Medulla oblongata (tissue), 1 donor: ENCODE data around the gene PKP4.

Experiments
- DNase-seq: peaks from one replicate; pipeline ENCODE4 v3.0.0-alpha.2; 2015; ENCODE audit errors: extremely low spot score

The PKP4 gene

GRCh38 chr2:158499383-158499782 is 42.6 kb downstream of the PKP4 start:
- no peak for DNase-seq

- DNase-seq: no peak
Measured at GRCh38 chr2:158500333-158500732, 43.6 kb downstream of the PKP4 start.

- DNase-seq: peak; percentile 80
Measured at GRCh38 chr2:158501301-158501700, 44.5 kb downstream of the PKP4 start.

GRCh38 chr2:158502974-158503373 is 46.2 kb downstream of the PKP4 start:
- no peak for DNase-seq

GRCh38 chr2:158504088-158504487 is 47.3 kb downstream of the PKP4 start:
- DNase-seq: no peak

- DNase-seq: no peak
Measured at GRCh38 chr2:158505448-158505934, 48.7 kb downstream of the PKP4 start.

- DNase-seq: no peak
Measured at GRCh38 chr2:158507141-158507540, 50.4 kb downstream of the PKP4 start.

GRCh38 chr2:158507679-158508078 is 50.9 kb downstream of the PKP4 start:
- DNase-seq: no peak

- DNase-seq: no peak
Measured at GRCh38 chr2:158509928-158510797, 53.4 kb downstream of the PKP4 start.

- DNase-seq: no peak
Measured at GRCh38 chr2:158510887-158511286, 54.1 kb downstream of the PKP4 start.

GRCh38 chr2:158511706-158512105 is 55.0 kb downstream of the PKP4 start:
- no peak for DNase-seq

GRCh38 chr2:158512323-158512722 is 55.6 kb downstream of the PKP4 start:
- no peak for DNase-seq

GRCh38 chr2:158513841-158514240 is 57.1 kb downstream of the PKP4 start:
- no peak for DNase-seq

GRCh38 chr2:158518084-158518483 is 61.3 kb downstream of the PKP4 start:
- DNase-seq: no peak

GRCh38 chr2:158519481-158519880 is 62.7 kb downstream of the PKP4 start:
- DNase-seq: no peak

- no peak for DNase-seq
Measured at GRCh38 chr2:158529379-158530259, 72.9 kb downstream of the PKP4 start.

- no peak for DNase-seq
Measured at GRCh38 chr2:158530829-158531228, 74.1 kb downstream of the PKP4 start.

- DNase-seq: no peak
Measured at GRCh38 chr2:158533009-158533408, 76.3 kb downstream of the PKP4 start.

- no peak for DNase-seq
Measured at GRCh38 chr2:158539176-158540005, 82.6 kb downstream of the PKP4 start.

- no peak for DNase-seq
Measured at GRCh38 chr2:158542577-158542976, 85.8 kb downstream of the PKP4 start.

GRCh38 chr2:158543957-158544356 is 87.2 kb downstream of the PKP4 start:
- DNase-seq: no peak

- no peak for DNase-seq
Measured at GRCh38 chr2:158544998-158545397, 88.2 kb downstream of the PKP4 start.
